ENCODE data around the gene CXCL10.

DNA sequence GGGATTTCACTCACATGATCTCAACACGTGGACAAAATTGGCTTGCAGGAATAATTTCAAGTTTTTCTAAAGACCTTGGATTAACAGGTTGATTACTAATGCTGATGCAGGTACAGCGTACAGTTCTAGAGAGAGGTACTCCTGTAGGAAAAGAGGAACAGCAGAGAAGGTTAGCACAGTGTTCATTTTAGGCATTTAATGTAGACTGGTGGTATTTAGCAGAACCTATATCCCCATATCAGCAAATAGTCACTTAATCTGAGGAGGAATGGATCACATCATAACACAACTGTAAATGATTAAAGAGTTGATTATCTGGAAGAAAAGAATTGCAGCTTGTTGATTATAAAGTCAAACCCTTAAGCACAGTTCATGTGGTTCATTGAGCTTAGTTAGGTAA, 620 bp downstream of the CXCL10 start:
- TF ChIP-seq POLR2A (IDR thresholded peaks at IDR 0.05; ENCODE audit: low read depth, low read length) (no peak), RFX5 (IDR thresholded peaks at IDR 0.05; ENCODE audit: low read depth, low read length) (no peak), RAD21 (IDR thresholded peaks at IDR 0.05; ENCODE audit: low read length) (no peak), CEBPB (IDR thresholded peaks at IDR 0.05; ENCODE audit: low read depth, low read length) (no peak), CHD1 (IDR thresholded peaks at IDR 0.05; ENCODE audit: low read depth, low read length) (no peak), RCOR1 (IDR thresholded peaks at IDR 0.05; ENCODE audit: insufficient replicate concordance, low read length) (no peak)
- TF ChIP-seq, protein P1, sequence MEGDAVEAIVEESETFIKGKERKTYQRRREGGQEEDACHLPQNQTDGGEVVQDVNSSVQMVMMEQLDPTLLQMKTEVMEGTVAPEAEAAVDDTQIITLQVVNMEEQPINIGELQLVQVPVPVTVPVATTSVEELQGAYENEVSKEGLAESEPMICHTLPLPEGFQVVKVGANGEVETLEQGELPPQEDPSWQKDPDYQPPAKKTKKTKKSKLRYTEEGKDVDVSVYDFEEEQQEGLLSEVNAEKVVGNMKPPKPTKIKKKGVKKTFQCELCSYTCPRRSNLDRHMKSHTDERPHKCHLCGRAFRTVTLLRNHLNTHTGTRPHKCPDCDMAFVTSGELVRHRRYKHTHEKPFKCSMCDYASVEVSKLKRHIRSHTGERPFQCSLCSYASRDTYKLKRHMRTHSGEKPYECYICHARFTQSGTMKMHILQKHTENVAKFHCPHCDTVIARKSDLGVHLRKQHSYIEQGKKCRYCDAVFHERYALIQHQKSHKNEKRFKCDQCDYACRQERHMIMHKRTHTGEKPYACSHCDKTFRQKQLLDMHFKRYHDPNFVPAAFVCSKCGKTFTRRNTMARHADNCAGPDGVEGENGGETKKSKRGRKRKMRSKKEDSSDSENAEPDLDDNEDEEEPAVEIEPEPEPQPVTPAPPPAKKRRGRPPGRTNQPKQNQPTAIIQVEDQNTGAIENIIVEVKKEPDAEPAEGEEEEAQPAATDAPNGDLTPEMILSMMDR (conservative IDR thresholded peaks at IDR 0.05; ENCODE audit: low read depth, low read length): no peak
